Neuronal stem cell (in vitro differentiated cells): ENCODE data around the gene AGTPBP1.

ENCODE experiments used
- DNase-seq: peaks from one replicate; pipeline ENCODE4 v3.0.0-alpha.2; 2013; ENCODE audit warnings: low spot score
- H2AFZ ChIP-seq: one replicate; pipeline ENCODE4 v1.6.1; 2013; ENCODE audit warnings: mild to moderate bottlenecking, low read length, inconsistent platforms
- H2AK5ac ChIP-seq: 2 replicates; pipeline ENCODE4 v1.6.1; 2013; ENCODE audit warnings: low read depth, mild to moderate bottlenecking, inconsistent platforms, low read length, moderate library complexity, mixed read lengths
- H2BK120ac ChIP-seq: 2 replicates; pipeline ENCODE4 v1.6.1; 2013; ENCODE audit warnings: low read depth, mild to moderate bottlenecking, inconsistent platforms, low read length, moderate library complexity, mixed read lengths
- H2BK12ac ChIP-seq: one replicate; pipeline ENCODE4 v1.6.1; 2013; ENCODE audit warnings: low read length, inconsistent platforms
- H2BK15ac ChIP-seq: 2 replicates; pipeline ENCODE4 v1.6.1; 2013; ENCODE audit warnings: mild to moderate bottlenecking, low read length, inconsistent platforms, mixed read lengths
- H2BK5ac ChIP-seq: one replicate; pipeline ENCODE4 v1.6.1; 2013; ENCODE audit warnings: inconsistent platforms, mild to moderate bottlenecking, low read length, moderate library complexity
- H3K14ac ChIP-seq: one replicate; pipeline ENCODE4 v1.6.1; 2013; ENCODE audit warnings: low read length, inconsistent platforms
- H3K18ac ChIP-seq: 2 replicates; pipeline ENCODE4 v1.6.1; 2013; ENCODE audit warnings: low read length, inconsistent platforms
- H3K23ac ChIP-seq: 2 replicates; pipeline ENCODE4 v1.6.1; 2013; ENCODE audit warnings: low read depth, mild to moderate bottlenecking, mixed read lengths, low read length, inconsistent platforms; ENCODE audit not compliant: poor library complexity
- H3K27ac ChIP-seq: replicated peaks from 3 replicates; pipeline ENCODE4 v1.5.1; 2013; ENCODE audit warnings: low read length, inconsistent platforms
- H3K27me3 ChIP-seq, 3 experiments: 2 replicates each; pipeline ENCODE4 v1.6.1; 2013; ENCODE audit warnings: low read length in 3 of 3, mild to moderate bottlenecking in 2 of 3, inconsistent platforms in 1 of 3, low read depth in 1 of 3, mixed read lengths in 1 of 3, moderate library complexity in 1 of 3; ENCODE audit not compliant: control insufficient read depth in 3 of 3, insufficient read depth in 3 of 3
- H3K36me3 ChIP-seq, 2 donors: replicated peaks in 1 of 2; 2 replicates each; pipeline ENCODE4 v1.6.1; 2013; ENCODE audit warnings: low read length in 2 of 2; ENCODE audit not compliant: control insufficient read depth in 2 of 2, insufficient read depth in 2 of 2
- H3K4ac ChIP-seq: 2 replicates; pipeline ENCODE4 v1.6.1; 2013; ENCODE audit warnings: inconsistent platforms, mild to moderate bottlenecking, low read length, moderate library complexity
- H3K4me1 ChIP-seq, 2 donors: 1 replicate in 1 of 2; 2 replicates in 1 of 2; pipeline ENCODE4 v1.6.1; 2013; ENCODE audit warnings: low read length in 2 of 2, low read depth in 1 of 2; ENCODE audit not compliant: control insufficient read depth in 2 of 2, insufficient read depth in 1 of 2
- H3K4me2 ChIP-seq: one replicate; pipeline ENCODE4 v1.6.1; 2013; ENCODE audit warnings: mild to moderate bottlenecking, low read length, inconsistent platforms; ENCODE audit not compliant: insufficient read depth, poor library complexity, severe bottlenecking
- H3K4me3 ChIP-seq, 2 donors: 2 replicates each; pipeline ENCODE4 v1.5.1; 2013; ENCODE audit warnings: low read length in 2 of 2, mild to moderate bottlenecking in 2 of 2, inconsistent platforms in 1 of 2, moderate library complexity in 1 of 2
- H3K79me1 ChIP-seq: one replicate; pipeline ENCODE4 v1.6.1; 2013; ENCODE audit warnings: low read depth, mild to moderate bottlenecking, inconsistent platforms, low read length, moderate library complexity
- H3K9ac ChIP-seq: one replicate; pipeline ENCODE4 v1.6.1; 2013; ENCODE audit warnings: mild to moderate bottlenecking, low read depth, low read length, inconsistent platforms; ENCODE audit not compliant: poor library complexity
- H3K9me3 ChIP-seq, 2 donors: replicated peaks in 1 of 2; 2 replicates each; pipeline versions ENCODE3 to v1.6.1; 2013; ENCODE audit warnings: low read length in 2 of 2, mild to moderate bottlenecking in 2 of 2, inconsistent platforms in 1 of 2, low read depth in 1 of 2, mixed read lengths in 1 of 2, moderate library complexity in 1 of 2; ENCODE audit not compliant: control insufficient read depth in 2 of 2, insufficient read depth in 1 of 2
- H4K8ac ChIP-seq: one replicate; pipeline ENCODE4 v1.6.1; 2013; ENCODE audit warnings: low read depth, mild to moderate bottlenecking, inconsistent platforms, low read length, moderate library complexity
- H4K91ac ChIP-seq: one replicate; pipeline ENCODE4 v1.6.1; 2013; ENCODE audit warnings: low read length, low read depth, mild to moderate bottlenecking, inconsistent platforms; ENCODE audit not compliant: poor library complexity
- WGBS, 2 donors: extraction: QIAGEN DNeasy Blood & Tissue Kit; methylation state at CpG; one replicate each; pipeline ENCODE4 v1.1.7; 2013; ENCODE audit warnings: missing lambda C conversion rate in 2 of 2, mixed read lengths in 1 of 2; ENCODE audit not compliant: insufficient read length in 2 of 2, insufficient replicate concordance in 1 of 2; ENCODE audit errors: extremely low coverage in 2 of 2; 5-methylcytosine and 5-hydroxymethylcytosine counted together

AGTPBP1 gene

GRCh38 chr9:85610074-85610860 is 131.5 kb downstream of the AGTPBP1 start:
- no peak overlapping the region for H4K91ac ChIP-seq
- no peaks in the 10 kb centered on the region for H3K9me3 ChIP-seq
- no peak overlapping the region for H3K23ac ChIP-seq
- no peak overlapping the region for H2BK5ac ChIP-seq
- no peak overlapping the region for H2AFZ ChIP-seq
- no peak overlapping the region for H2BK120ac ChIP-seq
- no peak overlapping the region for H2BK15ac ChIP-seq
- no peak overlapping the region for H2AK5ac ChIP-seq
- no peak overlapping the region for H3K4ac ChIP-seq
- H3K27ac ChIP-seq = no peak overlapping the region
- H3K4me1 ChIP-seq = no peaks in the 10 kb centered on the region
- no peak overlapping the region for H3K9ac ChIP-seq
- H3K4me3 ChIP-seq = no peak overlapping the region
- peaks cover 0 to 7% of the 10 kb centered on the region in 2 donors for H3K36me3 ChIP-seq
- H2BK12ac ChIP-seq = no peak overlapping the region
- H3K4me2 ChIP-seq = no peak overlapping the region
- H3K14ac ChIP-seq = no peak overlapping the region
- H3K27me3 ChIP-seq = no peaks in the 10 kb centered on the region
- H3K18ac ChIP-seq = no peak overlapping the region
- H3K79me1 ChIP-seq = no peaks in the 10 kb centered on the region
- DNase-seq = peak; percentile 66
- no CpG with 5 or more reads among the region's 4 CpGs for WGBS, 2 donors
- no peak overlapping the region for H4K8ac ChIP-seq

GRCh38 chr9:85605905-85606304 is 135.8 kb downstream of the AGTPBP1 start:
- Histone ChIP-seq H2AK5ac (no peak overlapping the region), H3K36me3 (peaks cover 3 to 20% of the 10 kb centered on the region in 2 donors), H3K4me2 (no peak overlapping the region), H3K9ac (no peak overlapping the region), H2BK15ac (no peak overlapping the region), H2BK12ac (no peak overlapping the region), H2BK5ac (no peak overlapping the region), H3K23ac (no peak overlapping the region), H3K9me3 (peaks cover 3 to 5% of the 10 kb centered on the region in 2 donors), H2BK120ac (no peak overlapping the region), H3K4me3 (no peak overlapping the region), H3K4me1 (peaks cover 0 to 3% of the 10 kb centered on the region in 2 donors), H3K18ac (no peak overlapping the region), H3K4ac (no peak overlapping the region), H3K27ac (no peak overlapping the region), H4K91ac (no peak overlapping the region), H4K8ac (no peak overlapping the region), H3K27me3 (no peaks in the 10 kb centered on the region), H3K14ac (no peak overlapping the region), H3K79me1 (peaks cover 2% of the 10 kb centered on the region), H2AFZ (no peak overlapping the region)
- DNase-seq = no peak
- WGBS, 2 donors = no CpG with 5 or more reads among the region's 1 CpG

GRCh38 chr9:85603936-85604335 is 137.8 kb downstream of the AGTPBP1 start:
- no peak for DNase-seq
- Histone ChIP-seq H2AFZ (no peak overlapping the region), H3K27me3 (no peaks in the 10 kb centered on the region), H2AK5ac (no peak overlapping the region), H3K9me3 (peaks cover 3 to 5% of the 10 kb centered on the region in 2 donors), H3K4me3 (no peak overlapping the region), H2BK12ac (no peak overlapping the region), H3K4me1 (peaks cover 0 to 3% of the 10 kb centered on the region in 2 donors), H4K91ac (no peak overlapping the region), H3K4ac (no peak overlapping the region), H3K23ac (no peak overlapping the region), H3K27ac (no peak overlapping the region), H3K4me2 (no peak overlapping the region), H2BK5ac (no peak overlapping the region), H3K9ac (no peak overlapping the region), H3K18ac (no peak overlapping the region), H2BK15ac (no peak overlapping the region), H2BK120ac (no peak overlapping the region), H3K14ac (no peak overlapping the region), H3K36me3 (peaks cover 3 to 20% of the 10 kb centered on the region in 2 donors), H3K79me1 (peaks cover 2% of the 10 kb centered on the region), H4K8ac (no peak overlapping the region)
- no CpG with 5 or more reads among the region's 3 CpGs for whole genome bisulfite sequencing, 2 donors

GRCh38 chr9:85602742-85603141 is 139.0 kb downstream of the AGTPBP1 start:
- Histone ChIP-seq H2BK12ac (no peak overlapping the region), H3K14ac (no peak overlapping the region), H2AK5ac (no peak overlapping the region), H3K27ac (no peak overlapping the region), H3K4me2 (no peak overlapping the region), H2BK15ac (no peak overlapping the region), H3K18ac (no peak overlapping the region), H3K9ac (no peak overlapping the region), H3K36me3 (peaks cover 3 to 20% of the 10 kb centered on the region in 2 donors), H3K23ac (no peak overlapping the region), H3K9me3 (peaks cover 3 to 5% of the 10 kb centered on the region in 2 donors), H3K4me1 (peaks cover 0 to 3% of the 10 kb centered on the region in 2 donors), H2AFZ (no peak overlapping the region), H3K27me3 (no peaks in the 10 kb centered on the region), H3K4me3 (no peak overlapping the region), H2BK120ac (no peak overlapping the region), H4K8ac (no peak overlapping the region), H2BK5ac (no peak overlapping the region), H3K79me1 (peaks cover 2% of the 10 kb centered on the region), H3K4ac (no peak overlapping the region), H4K91ac (no peak overlapping the region)
- WGBS, 2 donors = no CpG with 5 or more reads among the region's 6 CpGs
- DNase-seq = no peak
